Ishikawa (cell line): Measurements from ENCODE around the gene PROS1.

ENCODE experiments used
- CEBPB ChIP-seq: IDR thresholded peaks from 2 replicates; pipeline ENCODE4 v1.6.1; 2012
- EP300 ChIP-seq: IDR thresholded peaks from 2 replicates; pipeline ENCODE4 v1.6.1; 2012; ENCODE audit warnings: borderline replicate concordance
- MAX ChIP-seq: IDR thresholded peaks from 2 replicates; pipeline ENCODE4 v1.6.1; 2012
- NFIC ChIP-seq: IDR thresholded peaks from 2 replicates; pipeline ENCODE4 v1.6.1; 2012
- RAD21 ChIP-seq: IDR thresholded peaks from 2 replicates; pipeline ENCODE4 v1.6.1; 2012; ENCODE audit warnings: low read depth
- REST ChIP-seq: IDR thresholded peaks from 2 replicates; pipeline ENCODE4 v1.6.1; 2012; ENCODE audit warnings: low read depth, mild to moderate bottlenecking
- TAF1 ChIP-seq: IDR thresholded peaks from 2 replicates; pipeline ENCODE4 v1.6.1; 2012; ENCODE audit warnings: low read depth, mild to moderate bottlenecking
- TCF12 ChIP-seq: IDR thresholded peaks from 2 replicates; pipeline ENCODE4 v1.6.1; 2012; ENCODE audit warnings: low read depth
- YY1 ChIP-seq: IDR thresholded peaks from 2 replicates; pipeline ENCODE4 v1.6.1; 2012; ENCODE audit warnings: low read depth

GRCh38 chr3:94019659-94020058, 46.0 kb upstream of the PROS1 start:
- TF ChIP-seq TCF12 = no peak
- TF ChIP-seq TAF1 = no peak
- no peak for TF ChIP-seq YY1
- no peak for TF ChIP-seq REST
- no peak for TF ChIP-seq CEBPB
- TF ChIP-seq MAX = no peak
- TF ChIP-seq NFIC = no peak
- TF ChIP-seq EP300 = no peak
- TF ChIP-seq RAD21 = no peak
